HepG2 (cell line): ENCODE measurements around the gene DRD1. TPM values are rescaled to one million over a fixed set of nuclear protein-coding genes. Genes with fewer than 3 reads are reported as not detected.

Experiments
- ATAC-seq: fragments of 200-7000 bp; cut with Tn5 transposase; 3 replicates; pipeline ENCODE4 v1.9.1; 2020; ENCODE audit warnings: mild to moderate bottlenecking, moderate library complexity
- BruUV-seq: library from RNA; stranded (reverse); fragments of 400-500 nt; replicated peaks from 2 replicates; lab custom pipeline; 2021; lab: Mats Ljungman, UMichigan
- CTCF ChIA-PET: fragments of 300-600 bp; formaldehyde crosslinking; extraction: SDS; loops from one replicate; lab custom pipeline; 2021; ENCODE audit warnings: low total read pairs, inconsistent platforms, low intra/inter-chr PET ratio; lab: Yijun Ruan, JAX
- POLR2A ChIA-PET: fragments of 350-600 bp; sonication (Branson Sonifier 250); formaldehyde crosslinking; loops from one replicate; lab custom pipeline; 2020; ENCODE audit warnings: antibody characterized with exemption, inconsistent platforms; lab: Yijun Ruan, JAX
- DNase-seq: peaks from one replicate; pipeline ENCODE4 v3.0.0-alpha.2; 2015; ENCODE audit warnings: low spot score
- FAIRE-seq: peaks from 3 replicates; lab custom pipeline; 2011; peaks lifted over from hg19 to GRCh38; lab: Jason Lieb, UNC
- H2AFZ ChIP-seq: one replicate; pipeline ENCODE4 v1.6.1; 2011; ENCODE audit warnings: low read length, inconsistent platforms
- H3K27ac ChIP-seq: fragments of 300-600 bp; 3 replicates; pipeline ENCODE4 v1.8.0; 2011; ENCODE audit warnings: mixed run types, mild to moderate bottlenecking, mixed read lengths, low read length, inconsistent platforms; ENCODE audit not compliant: insufficient read depth; ENCODE audit errors: extremely low read length
- H3K27me3 ChIP-seq, 2 experiments: fragments of 200-600 bp in 1 of 2; 2 replicates in 1 of 2; 3 replicates in 1 of 2; pipeline versions ENCODE4 v1.6.0 to v1.8.0; 2011; ENCODE audit warnings: low read length in 2 of 2, mild to moderate bottlenecking in 2 of 2, moderate library complexity in 2 of 2, inconsistent platforms in 1 of 2; ENCODE audit not compliant: insufficient read depth in 2 of 2, control insufficient read depth in 1 of 2
- H3K36me3 ChIP-seq, 2 experiments: fragments of 200-600 bp in 1 of 2; replicated peaks in 1 of 2; 2 replicates in 1 of 2; 3 replicates in 1 of 2; pipeline versions ENCODE4 v1.5.1 to v1.8.0; 2011; ENCODE audit warnings: low read length in 2 of 2, inconsistent platforms in 1 of 2; ENCODE audit not compliant: insufficient read depth in 2 of 2, control insufficient read depth in 1 of 2
- H3K4me1 ChIP-seq: 2 replicates; pipeline ENCODE4 v1.5.1; 2012; ENCODE audit warnings: low read length, inconsistent platforms; ENCODE audit not compliant: insufficient read depth
- H3K4me2 ChIP-seq: 2 replicates; pipeline ENCODE4 v1.6.0; 2011; ENCODE audit warnings: low read depth, low read length, inconsistent platforms
- H3K4me3 ChIP-seq, 3 experiments: fragments of 200-600 bp in 1 of 3; sonication (generic), shearing (Covaris generic) in 1 of 3; replicated peaks in 1 of 3; 2 replicates each; pipeline ENCODE4 v1.5.1; 2011 to 2016; ENCODE audit warnings: low read length in 3 of 3, inconsistent platforms in 2 of 3, low read depth in 2 of 3, mild to moderate bottlenecking in 2 of 3, control low read depth in 1 of 3, mixed read lengths in 1 of 3; ENCODE audit not compliant: insufficient read depth in 1 of 3
- H3K79me2 ChIP-seq: one replicate; pipeline ENCODE4 v1.6.1; 2011; ENCODE audit warnings: low read length, inconsistent platforms; ENCODE audit not compliant: insufficient read depth
- H3K9ac ChIP-seq: 2 replicates; pipeline ENCODE4 v1.6.0; 2011; ENCODE audit warnings: mild to moderate bottlenecking, low read depth, low read length, inconsistent platforms; ENCODE audit not compliant: insufficient read depth
- H3K9me3 ChIP-seq: 2 replicates; pipeline ENCODE4 v1.5.1; 2012; ENCODE audit warnings: mild to moderate bottlenecking, low read length
- H4K20me1 ChIP-seq: 2 replicates; pipeline ENCODE4 v1.6.0; 2011; ENCODE audit warnings: inconsistent platforms, mild to moderate bottlenecking, low read length, moderate library complexity; ENCODE audit not compliant: insufficient read depth
- CEBPZ ChIP-seq: IDR thresholded peaks from 2 replicates; pipeline ENCODE4 v1.6.1; 2012; ENCODE audit warnings: low read length, improper control_type of control experiment
- KDM3A ChIP-seq: IDR thresholded peaks from 2 replicates; pipeline ENCODE4 v1.6.1; 2018; ENCODE audit warnings: low read depth, missing compliant biosample characterization
- MNT ChIP-seq: fragments of 450-650 bp; IDR thresholded peaks from 2 replicates; pipeline ENCODE4 v1.6.1; 2016
- RAD51 ChIP-seq: fragments of 450-650 bp; IDR thresholded peaks from 2 replicates; pipeline ENCODE4 v1.6.1; 2016; ENCODE audit warnings: borderline replicate concordance
- RCOR2 ChIP-seq: IDR thresholded peaks from 2 replicates; pipeline ENCODE4 v1.6.1; 2016; ENCODE audit warnings: missing biosample characterization, missing genetic modification reagents
- RNF219 ChIP-seq: sonication (generic); formaldehyde crosslinking; IDR thresholded peaks from 2 replicates; pipeline ENCODE4 v1.5.0; 2020; ENCODE audit warnings: mild to moderate bottlenecking, missing genetic modification reagents
- TBX2 ChIP-seq: sonication (generic); formaldehyde crosslinking; IDR thresholded peaks from 2 replicates; pipeline ENCODE4 v1.5.0; 2020; ENCODE audit warnings: missing genetic modification reagents, mild to moderate bottlenecking, borderline replicate concordance
- ZFP62 ChIP-seq: sonication (generic); formaldehyde crosslinking; IDR thresholded peaks from 2 replicates; pipeline ENCODE4 v1.4.0; 2020; ENCODE audit warnings: missing genetic modification reagents
- ZNF160 ChIP-seq: sonication (generic); formaldehyde crosslinking; IDR thresholded peaks from 2 replicates; pipeline ENCODE4 v1.8.0; 2022; ENCODE audit warnings: mild to moderate bottlenecking, inconsistent platforms, missing genetic modification reagents
- ZNF281 ChIP-seq: sonication (generic); formaldehyde crosslinking; IDR thresholded peaks from 2 replicates; pipeline ENCODE4 v1.4.0; 2020; ENCODE audit warnings: missing genetic modification reagents, borderline replicate concordance
- ZNF740 ChIP-seq: sonication (generic); formaldehyde crosslinking; IDR thresholded peaks from 2 replicates; pipeline ENCODE4 v1.4.0; 2020; ENCODE audit warnings: missing genetic modification reagents
- WGBS: methylation state at CpG from one replicate; pipeline ENCODE4 v1.1.6; 2017; ENCODE audit warnings: low lambda C conversion rate; 5-methylcytosine and 5-hydroxymethylcytosine counted together
- in situ Hi-C: cut with HindIII; loops from 2 replicates; pipeline ENCODE4 v1.10.0; 2017; ENCODE audit warnings: low pct_unique_long_range_greater_than_20kb; ENCODE audit not compliant: extremely low pct_ligation_motif_present
- intact Hi-C: fragments of 100-400 bp; cut with micrococcal nuclease; formaldehyde crosslinking; loops from one replicate; pipeline ENCODE4 v1.10.0; 2022; ENCODE audit not compliant: unreplicated experiment
- polyA plus RNA-seq, 8 experiments: library from polyadenylated mRNA; depleted of rRNA in 3 of 8; stranded (reverse) in 7 of 8; unstranded in 1 of 8; fragments of >200 nt; fragmentation: Illumina TruSeq in 4 of 8; extraction: Trizol in 4 of 8; gene quantifications; 2 replicates each; pipeline versions ENCODE4 v1.2.1 to v1.2.3, GENCODE V29; 2011 to 2016; ENCODE audit warnings: low read depth in 4 of 8, missing spikeins in 1 of 8, mixed read lengths in 1 of 8; ENCODE audit not compliant: insufficient read depth in 1 of 8
- total RNA-seq, 5 experiments: library from RNA; depleted of rRNA; stranded (reverse); fragments of >200 nt; fragmentation: Illumina TruSeq; extraction: Trizol; gene quantifications; 2 replicates each; pipeline ENCODE4 v1.2.3, GENCODE V29; 2016; ENCODE audit warnings: low read depth in 1 of 5

The DRD1 gene
- total and polyA plus RNA-seq, 2 of the 13 experiments (the other 11 are each of a cell fraction or from before 2014, with no cell fraction given): not detected

- TF ChIP-seq RNF219 (CRISPR knock-in tag): no peak
- TF ChIP-seq, all 625 proteins: peak for 0
Observed at GRCh38 chr5:175418251-175418650, 25.7 kb downstream of the DRD1 start (continued).

- Histone ChIP-seq H3K36me3 (no peaks in the 10 kb centered on the region), H3K9me3 (no peaks in the 10 kb centered on the region), H3K27me3 (no peaks in the 10 kb centered on the region), H3K9ac (no peak overlapping the region), H2AFZ (no peak overlapping the region), H3K4me1 (no peaks in the 10 kb centered on the region), H3K27ac (no peak overlapping the region), H3K4me2 (no peak overlapping the region), H4K20me1 (no peaks in the 10 kb centered on the region), H3K79me2 (no peaks in the 10 kb centered on the region), H3K4me3 (no peak overlapping the region)
- no peak for ATAC-seq
- no peak for FAIRE-seq
- ChIA-PET POLR2A (no interaction called here), CTCF (no interaction called here)
- WGBS: 2% methylated on average over 2 of the region's 2 CpGs
- in situ Hi-C loops: no loop called here
- intact Hi-C loops: no loop called here
- no peak for DNase-seq
- no TSS peak for BruUV-seq
- TF ChIP-seq CEBPZ (no peak), MNT (no peak), ZNF160 (no peak), KDM3A (CRISPR knock-in tag) (no peak), TBX2 (CRISPR knock-in tag) (no peak), ZFP62 (CRISPR knock-in tag) (no peak), RCOR2 (CRISPR knock-in tag) (no peak), ZNF740 (CRISPR knock-in tag) (no peak), ZNF281 (CRISPR knock-in tag) (no peak), RAD51 (no peak)
Observed at GRCh38 chr5:175417384-175417783, 26.6 kb downstream of the DRD1 start.
